Measurements from ENCODE around the gene STK40.

DNA sequence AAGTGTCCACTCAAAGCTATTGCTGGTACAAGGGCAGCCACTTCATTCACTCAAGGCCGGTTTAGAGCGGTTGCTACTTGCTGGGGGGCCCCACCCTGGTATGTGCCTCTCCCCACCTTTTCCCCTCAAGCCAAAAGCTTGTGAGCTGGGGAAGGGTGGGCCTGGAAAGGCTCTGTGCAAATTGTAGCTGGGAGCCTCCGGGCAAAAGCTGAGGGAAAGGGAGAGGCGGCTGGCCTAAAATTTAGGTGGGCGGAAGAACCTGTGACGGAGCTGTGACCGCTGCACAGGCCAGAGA is 79.9 kb downstream of the STK40 start:
- no peak for TF ChIP-seq POLR2AphosphoS5 (IDR thresholded peaks at IDR 0.05)
- TF ChIP-seq POLR2A (IDR thresholded peaks at IDR 0.05), result no peak
- TF ChIP-seq, protein P1, sequence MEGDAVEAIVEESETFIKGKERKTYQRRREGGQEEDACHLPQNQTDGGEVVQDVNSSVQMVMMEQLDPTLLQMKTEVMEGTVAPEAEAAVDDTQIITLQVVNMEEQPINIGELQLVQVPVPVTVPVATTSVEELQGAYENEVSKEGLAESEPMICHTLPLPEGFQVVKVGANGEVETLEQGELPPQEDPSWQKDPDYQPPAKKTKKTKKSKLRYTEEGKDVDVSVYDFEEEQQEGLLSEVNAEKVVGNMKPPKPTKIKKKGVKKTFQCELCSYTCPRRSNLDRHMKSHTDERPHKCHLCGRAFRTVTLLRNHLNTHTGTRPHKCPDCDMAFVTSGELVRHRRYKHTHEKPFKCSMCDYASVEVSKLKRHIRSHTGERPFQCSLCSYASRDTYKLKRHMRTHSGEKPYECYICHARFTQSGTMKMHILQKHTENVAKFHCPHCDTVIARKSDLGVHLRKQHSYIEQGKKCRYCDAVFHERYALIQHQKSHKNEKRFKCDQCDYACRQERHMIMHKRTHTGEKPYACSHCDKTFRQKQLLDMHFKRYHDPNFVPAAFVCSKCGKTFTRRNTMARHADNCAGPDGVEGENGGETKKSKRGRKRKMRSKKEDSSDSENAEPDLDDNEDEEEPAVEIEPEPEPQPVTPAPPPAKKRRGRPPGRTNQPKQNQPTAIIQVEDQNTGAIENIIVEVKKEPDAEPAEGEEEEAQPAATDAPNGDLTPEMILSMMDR (IDR thresholded peaks at IDR 0.05), result no peak
